ENCODE measurements around the gene TRAPPC2.

TRAPPC2 gene

GRCh38 chrX:13734278-13735172, at the start of gene TRAPPC2, which contains the start of gene OFD1:
Gene TRAPPC2 (minus strand): TSS chrX:13734620. CDS start chrX:13719963, 14,657 bp downstream.
Gene OFD1 (plus strand): TSS chrX:13734748. CDS start chrX:13735072, 324 bp downstream.
- DNase-seq: peak; percentile 86

- no peak for DNase-seq
Measured at GRCh38 chrX:13780868-13781427, 46.5 kb upstream of the TRAPPC2 start.

GRCh38 chrX:13778916-13779315, 44.5 kb upstream of the TRAPPC2 start:
- no peak for DNase-seq

- no peak for DNase-seq
Measured at GRCh38 chrX:13776387-13776786, 42.0 kb upstream of the TRAPPC2 start.

- no peak for DNase-seq
Measured at GRCh38 chrX:13775837-13776236, 41.4 kb upstream of the TRAPPC2 start.

- no peak for DNase-seq
Measured at GRCh38 chrX:13774696-13775095, 40.3 kb upstream of the TRAPPC2 start.

- no peak for DNase-seq
Measured at GRCh38 chrX:13770013-13770535, 35.7 kb upstream of the TRAPPC2 start.

- DNase-seq: no peak
Measured at GRCh38 chrX:13768939-13769338, 34.5 kb upstream of the TRAPPC2 start.

- DNase-seq: no peak
Measured at GRCh38 chrX:13764765-13765164, 30.3 kb upstream of the TRAPPC2 start.

GRCh38 chrX:13764281-13764680, 29.9 kb upstream of the TRAPPC2 start:
- no peak for DNase-seq

GRCh38 chrX:13763489-13763888, 29.1 kb upstream of the TRAPPC2 start:
- no peak for DNase-seq

- no peak for DNase-seq
Measured at GRCh38 chrX:13761606-13762414, 27.4 kb upstream of the TRAPPC2 start.

GRCh38 chrX:13760426-13760825, 26.0 kb upstream of the TRAPPC2 start:
- DNase-seq: no peak

- DNase-seq: no peak
Measured at GRCh38 chrX:13759152-13759718, 24.8 kb upstream of the TRAPPC2 start.

- no peak for DNase-seq
Measured at GRCh38 chrX:13756381-13756780, 22.0 kb upstream of the TRAPPC2 start.

- DNase-seq: no peak
Measured at GRCh38 chrX:13755254-13755653, 20.8 kb upstream of the TRAPPC2 start.

- DNase-seq: no peak
Measured at GRCh38 chrX:13754765-13755164, 20.3 kb upstream of the TRAPPC2 start.

GRCh38 chrX:13752646-13753045, 18.2 kb upstream of the TRAPPC2 start:
- DNase-seq: no peak

- DNase-seq: no peak
Measured at GRCh38 chrX:13752141-13752540, 17.7 kb upstream of the TRAPPC2 start.

GRCh38 chrX:13750812-13751211, 16.4 kb upstream of the TRAPPC2 start:
- DNase-seq: no peak

GRCh38 chrX:13750204-13750603, 15.8 kb upstream of the TRAPPC2 start:
- no peak for DNase-seq

GRCh38 chrX:13748486-13748885, 14.1 kb upstream of the TRAPPC2 start:
- no peak for DNase-seq

GRCh38 chrX:13747836-13748235, 13.4 kb upstream of the TRAPPC2 start:
- DNase-seq: no peak
